T-helper 2 cell treated with Interferon-gamma antibody and Interleukin-4, amounts not matched to agents 100 ng/mL and 5 ng/mL, for 36 hours (primary cell): Measurements from ENCODE around the gene SEMA4C. TPM values are rescaled to one million over a fixed set of nuclear protein-coding genes. Genes with fewer than 3 reads are reported as not detected.

Experiments
- intact Hi-C: fragments of 100-400 bp; cut with micrococcal nuclease; formaldehyde crosslinking; loops from one replicate; pipeline ENCODE4 v1.15.1; 2023
- total RNA-seq: library from RNA; stranded (reverse); gene quantifications from 2 replicates; pipeline ENCODE4 v1.2.3, GENCODE V29; 2022

Gene SEMA4C, protein sequence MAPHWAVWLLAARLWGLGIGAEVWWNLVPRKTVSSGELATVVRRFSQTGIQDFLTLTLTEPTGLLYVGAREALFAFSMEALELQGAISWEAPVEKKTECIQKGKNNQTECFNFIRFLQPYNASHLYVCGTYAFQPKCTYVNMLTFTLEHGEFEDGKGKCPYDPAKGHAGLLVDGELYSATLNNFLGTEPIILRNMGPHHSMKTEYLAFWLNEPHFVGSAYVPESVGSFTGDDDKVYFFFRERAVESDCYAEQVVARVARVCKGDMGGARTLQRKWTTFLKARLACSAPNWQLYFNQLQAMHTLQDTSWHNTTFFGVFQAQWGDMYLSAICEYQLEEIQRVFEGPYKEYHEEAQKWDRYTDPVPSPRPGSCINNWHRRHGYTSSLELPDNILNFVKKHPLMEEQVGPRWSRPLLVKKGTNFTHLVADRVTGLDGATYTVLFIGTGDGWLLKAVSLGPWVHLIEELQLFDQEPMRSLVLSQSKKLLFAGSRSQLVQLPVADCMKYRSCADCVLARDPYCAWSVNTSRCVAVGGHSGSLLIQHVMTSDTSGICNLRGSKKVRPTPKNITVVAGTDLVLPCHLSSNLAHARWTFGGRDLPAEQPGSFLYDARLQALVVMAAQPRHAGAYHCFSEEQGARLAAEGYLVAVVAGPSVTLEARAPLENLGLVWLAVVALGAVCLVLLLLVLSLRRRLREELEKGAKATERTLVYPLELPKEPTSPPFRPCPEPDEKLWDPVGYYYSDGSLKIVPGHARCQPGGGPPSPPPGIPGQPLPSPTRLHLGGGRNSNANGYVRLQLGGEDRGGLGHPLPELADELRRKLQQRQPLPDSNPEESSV
- total RNA-seq = 27.4 and 29.7 TPM in 2 replicates

DNA sequence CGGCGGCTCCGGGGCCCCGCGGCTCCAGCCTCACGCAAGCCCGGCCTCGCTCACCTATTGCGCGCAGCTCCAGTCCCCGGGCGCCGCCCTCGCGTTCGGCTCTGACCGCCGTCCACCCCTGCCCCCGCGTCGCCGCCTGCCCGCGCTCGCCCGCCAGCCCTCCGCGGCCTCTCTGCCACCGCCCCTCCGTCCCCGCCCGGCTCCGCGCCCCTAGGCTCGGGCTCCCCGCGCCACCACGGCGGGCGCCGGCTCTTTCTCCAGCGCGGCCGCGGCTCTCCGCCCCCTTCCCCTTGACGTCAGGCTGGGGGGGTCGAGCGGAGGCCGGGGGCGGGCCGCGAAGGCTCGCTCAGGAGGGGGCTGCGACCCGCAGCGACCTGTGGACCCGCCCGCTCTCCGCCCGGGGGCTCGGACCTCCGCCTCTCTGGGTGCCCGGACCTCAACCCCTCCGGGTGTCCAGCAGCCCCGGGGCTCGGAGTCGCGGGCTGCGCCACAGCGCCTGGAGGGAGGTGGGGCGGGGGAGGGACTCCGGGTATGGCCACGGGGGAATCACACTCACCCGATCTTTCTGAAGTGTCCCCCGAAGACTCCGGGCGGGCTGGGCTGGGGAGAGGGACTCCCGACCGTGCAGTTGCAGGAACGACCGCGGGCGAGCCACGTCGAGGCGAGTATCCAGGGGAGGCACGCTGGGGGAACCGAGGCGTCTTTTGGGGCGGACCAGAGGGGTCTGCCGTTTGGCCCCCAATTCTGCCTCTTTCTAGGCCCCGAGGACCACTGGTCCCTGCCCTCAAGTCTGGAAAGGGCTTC is at the start of gene SEMA4C:
Gene SEMA4C, minus strand, starts transcription at position 259 of the 804 bp plus-strand sequence. CDS start 2,194 bp downstream, outside the sequence.
- intact Hi-C loops = loop anchor here (2.0 to 5.0 kb wide), 2 partner anchors 42 to 129 kb away; partner anchors contain the start of gene LMAN2L

DNA sequence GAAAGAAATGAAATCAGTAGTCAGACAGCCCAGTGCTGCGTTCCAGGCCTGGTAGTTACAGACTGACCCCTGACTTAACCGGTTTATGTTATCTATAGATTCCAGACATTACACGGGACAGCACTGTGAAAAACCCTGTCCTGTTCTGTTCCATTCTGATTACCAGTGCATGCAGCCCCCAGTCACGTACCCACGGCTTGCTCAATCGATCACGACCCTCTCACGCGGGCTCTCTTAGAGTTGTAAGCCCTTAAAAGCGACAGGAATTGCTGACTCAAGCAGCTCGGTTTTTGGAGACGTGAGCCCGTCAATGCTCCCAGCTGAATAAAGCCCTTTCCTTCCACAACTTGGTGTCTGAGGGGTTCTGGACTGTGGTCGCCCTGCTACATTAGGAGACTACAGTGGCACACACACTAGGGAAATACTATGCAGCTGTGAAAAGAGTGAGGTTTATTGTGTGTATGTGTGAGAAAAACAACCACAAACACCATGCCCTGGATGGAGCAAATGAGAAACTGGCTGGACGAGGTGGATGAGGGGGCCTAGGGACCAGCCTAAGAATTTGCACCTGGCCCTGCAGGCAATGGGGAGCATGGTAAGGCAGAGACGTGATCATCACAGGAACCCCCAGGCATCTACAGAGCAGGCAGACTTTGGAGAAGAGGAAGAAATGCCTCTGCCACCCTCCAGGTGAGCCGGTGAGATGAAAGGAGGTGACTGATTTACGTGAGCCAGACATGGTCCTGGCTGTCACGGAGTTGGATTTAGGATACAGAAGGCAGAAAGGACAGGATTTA is 49.1 kb upstream of the SEMA4C start:
- intact Hi-C loops = no loop called here

DNA sequence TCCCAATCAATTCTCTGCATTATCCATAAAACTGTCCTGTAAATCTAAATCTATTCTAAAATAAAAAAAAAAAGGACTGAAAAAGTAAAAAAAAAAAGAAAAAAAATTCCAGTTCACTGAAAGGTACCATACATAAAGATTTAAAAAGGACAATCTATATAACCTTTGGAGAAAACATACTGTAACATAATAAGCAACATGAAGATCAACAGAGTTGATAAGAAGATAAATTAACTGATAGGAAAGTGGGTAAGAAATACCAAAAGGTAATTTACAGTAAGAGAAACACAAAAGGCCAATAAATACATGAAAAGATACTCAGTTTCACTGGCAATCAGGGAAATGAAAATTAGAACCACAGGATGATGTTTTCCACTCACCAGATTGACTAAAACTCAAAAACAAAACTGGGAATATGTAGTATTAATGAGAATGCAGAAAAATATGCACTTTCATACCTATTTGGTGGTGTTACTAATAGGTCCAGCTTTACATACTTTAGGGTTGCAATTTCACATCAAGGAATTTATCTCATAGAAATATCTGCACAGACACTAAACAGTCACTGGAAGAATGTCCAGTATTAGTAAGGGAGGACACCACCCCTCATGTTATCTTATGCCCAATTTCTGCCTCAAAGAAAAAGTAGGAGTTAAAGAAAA is 48.3 kb upstream of the SEMA4C start:
- intact Hi-C loops = no loop called here

DNA sequence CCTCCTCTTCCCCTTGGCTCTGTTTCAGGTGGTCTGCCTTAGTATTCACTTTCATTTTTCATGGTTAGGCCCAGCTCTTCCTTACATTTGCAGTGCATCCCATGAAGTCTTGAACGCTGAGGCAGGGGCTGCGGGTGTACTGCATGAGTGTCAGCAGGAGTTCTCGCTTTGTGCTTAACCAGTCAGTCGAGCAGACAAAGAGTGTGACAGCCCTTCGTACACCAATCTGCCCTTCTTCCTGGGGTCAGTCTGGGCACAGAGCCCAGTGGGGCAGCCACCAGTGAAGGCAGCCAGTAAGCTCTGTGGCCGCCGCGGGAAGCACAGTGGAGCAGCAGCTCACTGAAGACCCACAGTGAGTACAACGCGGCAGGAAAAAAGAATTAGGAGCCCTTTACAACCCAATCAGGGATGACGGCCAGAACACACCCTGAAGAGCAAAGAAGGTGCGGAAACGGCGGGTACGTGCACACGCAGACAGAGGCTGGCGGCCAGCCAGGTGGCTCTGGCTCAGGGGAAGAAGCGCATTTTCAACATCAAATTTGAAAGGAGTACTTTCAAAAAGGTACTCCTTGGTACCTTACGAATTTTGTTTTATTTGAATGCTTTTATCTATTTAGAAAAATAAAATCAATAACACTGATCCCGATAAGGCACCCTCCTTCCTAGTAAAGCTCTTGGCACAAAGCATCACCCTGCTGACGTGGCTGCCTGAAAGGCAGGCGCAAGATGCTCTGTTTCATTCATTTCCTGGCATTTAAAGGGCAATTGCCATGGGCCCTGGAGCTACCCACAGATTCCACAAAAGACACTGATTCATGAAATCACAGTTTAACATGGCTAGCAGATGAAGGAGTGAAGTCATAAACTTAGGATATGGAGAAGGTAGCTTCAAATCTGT is 47.0 kb upstream of the SEMA4C start:
- intact Hi-C loops = no loop called here

DNA sequence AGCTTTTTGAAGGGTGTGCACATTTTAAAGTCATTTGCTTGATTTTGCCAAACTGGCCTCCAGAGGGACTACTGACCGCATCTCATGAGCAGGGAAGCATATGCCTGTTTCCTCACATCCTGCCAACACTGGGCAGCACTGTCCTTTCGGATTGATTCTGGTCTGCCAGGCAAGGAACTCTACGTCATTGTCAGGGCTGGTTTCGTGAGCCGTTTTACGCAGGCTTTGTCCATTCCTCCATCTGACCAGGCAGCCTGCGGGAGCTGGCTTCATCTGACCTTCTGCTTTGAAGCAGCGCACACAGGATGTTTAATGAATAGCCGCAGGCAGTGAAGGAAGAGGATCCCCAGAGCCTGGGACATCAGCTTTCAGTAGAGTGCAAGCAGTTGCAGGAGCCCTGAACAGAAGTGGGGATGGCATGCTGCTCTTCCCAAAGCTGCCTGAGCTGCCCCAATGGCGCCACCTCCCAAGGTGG is 46.3 kb upstream of the SEMA4C start:
- intact Hi-C loops = no loop called here

DNA sequence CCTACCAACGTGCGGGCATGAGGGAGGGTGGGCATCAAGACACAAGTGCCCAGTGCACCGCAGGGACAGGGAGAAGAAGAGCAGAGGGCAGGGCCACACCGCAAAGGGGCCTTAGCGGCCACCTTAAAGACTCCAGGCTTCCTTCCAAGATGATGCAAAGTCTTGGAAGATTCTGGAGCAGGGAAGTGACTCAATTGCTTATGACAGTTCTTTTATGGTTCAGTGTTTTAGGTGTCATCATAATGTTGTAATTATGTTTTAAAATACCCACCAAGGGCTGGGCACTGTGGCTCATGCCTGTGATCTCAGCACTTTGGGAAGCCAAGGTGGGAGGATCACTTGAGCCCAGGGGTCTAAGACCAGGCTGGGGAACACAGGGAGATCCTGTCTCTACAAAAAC is 44.5 kb upstream of the SEMA4C start:
- intact Hi-C loops = loop anchor here (5.0 kb wide), 2 partner anchors 38 to 42 kb away; partner anchors contain the start of gene SEMA4C

DNA sequence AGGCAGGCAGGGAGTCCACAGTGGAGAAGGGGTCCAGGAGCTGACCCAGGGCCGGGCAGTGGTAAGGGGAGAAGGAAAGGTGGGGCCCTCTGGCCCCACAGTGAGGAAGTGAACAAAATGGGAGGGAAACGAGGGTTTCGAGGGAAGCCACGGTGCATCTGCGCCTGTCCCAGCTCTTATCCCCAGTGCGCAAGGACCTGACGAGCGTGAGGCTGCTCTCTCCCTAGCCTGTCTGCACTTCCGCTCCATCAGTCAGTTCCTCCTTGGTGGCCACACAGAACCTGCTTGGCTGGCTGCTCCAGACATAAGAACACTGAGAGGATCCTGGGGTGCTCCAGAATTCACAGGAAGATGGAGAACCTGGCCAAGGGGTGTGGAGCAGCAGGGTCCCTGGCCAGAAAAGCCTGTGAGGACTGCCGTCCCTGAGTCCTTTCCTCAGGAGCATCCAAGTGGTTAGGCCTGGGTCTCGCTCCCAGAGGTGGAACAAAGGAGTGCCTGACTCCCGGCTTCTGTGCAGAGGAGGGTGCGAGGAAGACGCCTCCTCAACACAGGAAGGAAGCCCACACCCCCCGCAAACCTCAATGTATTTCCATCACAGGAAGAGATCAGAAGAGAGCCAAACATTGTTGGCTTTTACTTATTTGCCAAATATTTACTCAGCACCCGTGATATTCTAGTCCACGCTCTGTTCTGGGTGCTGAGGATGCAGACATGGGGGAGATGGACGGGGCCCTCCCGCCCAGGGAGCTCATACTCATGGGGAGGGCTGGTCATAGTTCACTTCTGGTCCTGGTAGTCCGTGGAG is 43.7 kb upstream of the SEMA4C start:
- intact Hi-C loops = loop anchor here (5.0 kb wide), 2 partner anchors 39 to 41 kb away; partner anchors contain the start of gene SEMA4C

DNA sequence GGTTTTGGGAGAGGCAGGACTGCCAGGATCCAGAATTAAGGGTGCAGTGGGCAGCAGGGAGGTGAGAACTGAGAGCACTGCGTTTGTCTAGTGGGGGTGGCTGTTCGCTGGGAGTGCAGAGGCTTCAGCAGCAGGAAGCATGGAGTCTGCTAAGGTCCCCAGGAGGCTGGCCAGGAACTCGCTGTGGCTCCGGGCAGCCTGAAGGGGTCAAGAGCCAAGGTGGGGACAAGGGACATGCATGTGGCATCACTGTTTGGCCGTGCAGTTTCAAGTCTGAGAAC is 43.2 kb upstream of the SEMA4C start:
- intact Hi-C loops = loop anchor here (5.0 kb wide), 2 partner anchors 39 to 41 kb away; partner anchors contain the start of gene SEMA4C

DNA sequence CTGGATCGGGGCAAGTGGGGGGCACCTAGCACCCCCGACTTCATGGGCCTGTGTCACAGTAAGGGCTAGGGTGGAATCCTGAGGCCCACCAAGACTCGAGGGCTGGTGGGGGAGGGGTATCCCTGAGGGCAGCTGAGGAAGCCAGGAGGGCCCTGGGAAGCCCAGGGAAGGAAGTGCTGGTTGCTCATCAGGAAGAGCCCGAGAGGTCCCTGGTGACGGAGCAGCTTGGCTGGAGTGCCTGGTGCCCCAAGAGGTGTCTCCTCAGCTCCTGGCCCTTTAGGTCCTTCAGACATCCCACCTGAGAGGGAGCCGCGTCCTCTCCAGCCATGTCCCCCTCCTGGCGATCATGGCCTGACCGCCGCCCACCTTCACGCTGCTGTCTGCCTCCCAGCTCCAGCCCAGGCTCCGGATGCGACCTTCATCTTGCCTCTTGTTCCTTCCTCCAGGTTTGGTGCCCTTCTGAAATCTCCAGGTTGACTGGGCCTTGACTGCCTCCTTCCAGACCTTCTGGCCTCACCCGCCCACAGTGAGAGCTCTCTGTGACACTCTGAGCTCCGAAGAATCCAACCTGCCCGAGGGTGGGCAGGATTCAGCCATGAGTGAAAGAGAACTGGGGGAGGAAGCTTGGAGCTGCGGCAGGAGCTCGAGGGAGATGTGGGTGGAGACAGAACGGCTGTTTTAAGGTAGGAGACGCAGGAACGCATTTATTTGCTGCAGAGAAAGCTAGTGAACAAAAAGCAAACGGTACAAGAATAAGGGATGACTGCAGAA is 42.7 kb upstream of the SEMA4C start:
- intact Hi-C loops = loop anchor here (5.0 kb wide), 2 partner anchors 40 kb away; partner anchors contain the start of gene SEMA4C

DNA sequence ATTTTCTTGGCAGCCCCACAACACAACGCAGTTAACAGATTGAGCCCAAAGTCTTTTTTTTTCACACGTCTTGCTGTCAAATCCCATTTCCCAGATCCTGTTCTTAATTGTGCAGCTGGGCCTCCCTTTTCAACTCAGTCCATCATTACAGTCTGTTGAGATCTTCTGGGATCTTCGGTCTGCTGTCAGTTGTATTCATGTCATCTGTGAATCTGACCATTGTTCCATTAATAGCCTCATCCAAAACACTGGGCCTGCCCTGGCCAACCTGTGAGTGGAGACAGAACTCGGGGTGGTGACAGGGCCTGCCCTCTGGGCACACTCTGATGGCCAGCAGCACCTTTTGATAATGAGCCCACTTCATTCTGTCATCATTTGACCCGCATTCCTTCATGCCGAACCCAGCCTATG is 39.7 kb upstream of the SEMA4C start:
- intact Hi-C loops = loop anchor here (5.0 kb wide), 2 partner anchors 37 to 43 kb away; partner anchors contain the start of gene SEMA4C

DNA sequence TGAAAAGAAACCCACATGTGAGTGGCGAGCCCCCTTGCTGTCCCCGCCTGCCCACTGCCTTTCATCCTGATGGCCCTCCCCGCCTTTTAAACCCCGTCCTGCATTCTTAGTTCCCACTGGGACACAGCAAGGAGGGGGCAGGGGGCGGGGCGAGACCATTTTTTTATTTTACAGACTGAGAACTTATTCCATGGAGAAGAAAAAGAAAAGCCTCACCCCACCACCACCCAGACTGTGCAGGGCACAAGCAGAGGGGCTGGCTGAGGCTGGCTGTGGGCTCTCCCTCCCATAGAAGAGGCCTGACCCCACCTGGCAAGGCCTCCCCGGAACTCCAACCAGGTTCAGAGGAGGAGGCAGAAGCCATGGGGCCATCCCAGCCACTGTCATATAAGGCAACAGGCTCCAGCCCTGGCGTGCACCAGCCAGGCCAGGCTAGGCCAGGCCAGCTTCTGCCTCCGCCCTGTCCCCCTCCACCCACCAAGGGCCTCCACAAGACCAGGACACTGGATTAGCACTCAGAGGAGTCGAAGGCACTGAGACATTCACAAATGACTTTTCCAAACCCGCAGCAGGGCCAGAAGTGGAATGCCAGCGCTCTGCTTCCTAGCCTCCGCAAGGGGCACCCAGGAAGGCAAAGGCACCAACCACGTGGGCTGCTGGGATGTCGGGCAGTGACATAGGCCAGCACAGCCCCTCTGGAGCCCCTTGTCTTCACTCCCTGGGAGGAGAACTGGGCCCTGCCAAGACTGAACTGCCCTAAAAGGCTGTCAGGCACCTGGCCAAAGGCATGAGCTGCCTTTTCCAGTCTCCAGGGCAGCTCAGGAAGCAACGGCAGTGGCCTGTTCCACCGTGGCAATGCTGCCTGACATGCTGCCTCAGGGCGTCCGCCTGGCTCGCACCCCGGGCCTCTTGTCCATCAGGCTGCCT is 37.5 kb upstream of the SEMA4C start:
- intact Hi-C loops = no loop called here

DNA sequence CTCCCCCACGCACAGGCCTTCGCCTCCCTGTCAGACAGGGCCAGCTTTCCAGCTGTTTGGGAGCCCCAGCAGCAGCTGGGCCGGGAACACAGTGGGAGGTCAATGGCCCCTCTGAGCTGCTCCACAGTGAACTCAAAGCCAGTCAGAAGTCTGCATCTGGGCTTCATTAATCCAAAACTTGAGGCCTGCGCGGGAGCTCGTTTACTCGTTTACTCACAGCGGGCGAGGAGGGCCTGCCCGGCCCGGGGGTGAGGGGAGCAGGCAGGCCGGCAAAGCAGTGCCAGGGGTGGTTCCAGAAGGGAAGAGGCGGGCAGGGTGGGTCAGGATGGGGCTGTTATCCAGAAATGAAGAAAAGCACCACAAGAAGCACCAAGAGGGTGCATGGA is 36.8 kb upstream of the SEMA4C start:
- intact Hi-C loops = no loop called here

DNA sequence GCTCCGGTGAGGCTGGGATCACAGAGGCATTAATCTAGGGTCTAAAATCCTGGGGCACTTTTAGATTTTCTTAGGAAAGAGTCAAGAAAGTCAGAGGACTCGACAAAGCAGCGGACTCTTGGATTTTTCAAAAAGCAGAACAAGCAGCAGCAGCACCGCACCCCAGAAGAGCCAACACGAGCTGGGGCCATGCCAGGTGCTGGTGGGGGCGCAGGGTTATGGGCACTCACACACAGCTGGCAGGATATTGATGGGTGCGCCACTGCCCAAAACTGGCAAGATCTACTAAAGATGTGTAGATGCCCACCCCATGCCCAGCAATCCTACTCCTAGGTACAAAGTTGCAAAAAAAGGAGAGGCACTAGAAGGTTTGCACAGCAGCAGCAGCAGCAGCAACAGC is 33.9 kb upstream of the SEMA4C start:
- intact Hi-C loops = no loop called here

DNA sequence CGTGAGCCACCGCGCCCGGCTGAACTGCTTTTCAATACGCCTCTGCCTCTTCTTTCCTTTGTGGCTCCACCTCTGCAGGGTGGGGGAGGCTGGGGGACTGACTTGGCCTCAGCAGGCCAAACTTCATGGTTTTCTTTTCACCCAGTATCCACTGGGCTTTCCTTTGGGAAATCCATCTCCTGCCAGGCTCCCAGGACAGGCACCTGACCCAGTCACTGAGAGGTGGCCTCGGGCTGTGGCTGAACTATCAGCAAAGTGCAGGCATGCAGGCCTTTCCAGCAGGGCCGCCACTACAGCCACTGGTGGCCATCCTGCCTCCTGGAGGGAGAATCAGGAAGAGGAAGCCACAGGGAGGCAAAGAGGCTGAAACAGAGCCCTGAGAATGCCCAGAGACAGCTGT is 33.4 kb upstream of the SEMA4C start:
- intact Hi-C loops = no loop called here

DNA sequence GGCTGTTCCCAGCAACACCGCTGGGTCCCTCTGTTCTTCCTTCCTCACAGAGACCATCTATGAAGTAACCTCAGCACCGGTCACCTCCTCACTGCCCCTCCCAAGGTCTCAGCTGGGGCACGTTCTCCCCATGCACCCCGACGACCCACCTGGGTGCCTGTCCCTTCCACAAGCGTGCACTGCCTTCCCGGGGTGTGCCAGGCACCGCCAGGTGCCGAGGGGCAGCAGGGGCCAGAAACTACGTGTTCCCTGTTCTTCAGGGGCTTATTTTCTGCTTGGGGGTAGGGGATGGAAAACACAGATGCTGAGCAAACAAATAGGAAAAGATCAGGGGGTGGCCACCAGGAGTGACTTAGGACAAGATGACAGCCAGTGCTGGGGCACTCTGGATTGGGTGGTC is 30.4 kb upstream of the SEMA4C start:
- intact Hi-C loops = no loop called here

DNA sequence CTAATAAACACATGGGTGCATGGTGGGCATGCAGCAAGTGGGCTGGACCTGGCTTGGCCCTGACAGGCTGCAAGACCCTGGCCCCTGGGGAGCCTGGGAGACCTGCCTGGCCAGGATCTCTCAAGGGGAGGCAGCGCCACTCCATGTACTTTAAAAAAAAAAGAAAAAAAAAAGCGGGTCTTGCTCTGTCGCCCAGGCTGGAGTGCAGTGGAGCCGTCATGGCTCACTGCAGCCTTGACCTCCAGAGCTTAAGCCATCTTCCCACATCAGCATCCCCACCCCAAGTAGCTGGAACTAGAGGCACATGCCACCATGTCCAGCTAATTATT is 29.5 kb upstream of the SEMA4C start:
- intact Hi-C loops = no loop called here
